Astrocyte (in vitro differentiated cells and primary cell): ENCODE data around the gene GRK5.
"Not testable (repeated sequence)": the region's sequence is repeated elsewhere in the genome, so short reads cannot be mapped to it uniquely, and the experiment has no call there.

Experiments
- EZH2 ChIP-seq: IDR thresholded peaks from 2 replicates; pipeline ENCODE4 v1.6.1; 2012; ENCODE audit warnings: mild to moderate bottlenecking, low read length, inconsistent platforms; ENCODE audit not compliant: insufficient read depth
- TF ChIP-seq, protein P1 (sequence below): IDR thresholded peaks from 2 replicates; pipeline ENCODE4 v1.5.1; 2011; ENCODE audit warnings: low read depth, mild to moderate bottlenecking, inconsistent platforms, low read length, moderate library complexity; ENCODE audit not compliant: insufficient read depth

DNA sequence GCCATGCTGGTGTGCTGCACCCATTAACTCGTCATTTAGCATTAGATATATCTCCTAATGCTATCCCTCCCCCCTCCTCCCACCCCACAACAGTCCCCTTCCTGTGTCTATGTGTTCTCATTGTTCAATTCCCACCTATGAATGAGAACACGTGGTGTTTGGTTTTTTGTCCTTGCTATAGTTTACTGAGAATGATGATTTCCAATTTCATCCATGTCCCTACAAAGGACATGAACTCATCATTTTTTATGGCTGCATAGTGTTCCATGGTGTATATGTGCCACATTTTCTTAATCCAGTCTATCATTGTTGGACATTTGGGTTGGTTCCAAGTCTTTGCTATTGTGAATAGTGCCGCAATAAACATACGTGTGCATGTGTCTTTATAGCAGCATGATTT, 68.8 kb downstream of the GRK5 start:
- TF ChIP-seq, protein P1, sequence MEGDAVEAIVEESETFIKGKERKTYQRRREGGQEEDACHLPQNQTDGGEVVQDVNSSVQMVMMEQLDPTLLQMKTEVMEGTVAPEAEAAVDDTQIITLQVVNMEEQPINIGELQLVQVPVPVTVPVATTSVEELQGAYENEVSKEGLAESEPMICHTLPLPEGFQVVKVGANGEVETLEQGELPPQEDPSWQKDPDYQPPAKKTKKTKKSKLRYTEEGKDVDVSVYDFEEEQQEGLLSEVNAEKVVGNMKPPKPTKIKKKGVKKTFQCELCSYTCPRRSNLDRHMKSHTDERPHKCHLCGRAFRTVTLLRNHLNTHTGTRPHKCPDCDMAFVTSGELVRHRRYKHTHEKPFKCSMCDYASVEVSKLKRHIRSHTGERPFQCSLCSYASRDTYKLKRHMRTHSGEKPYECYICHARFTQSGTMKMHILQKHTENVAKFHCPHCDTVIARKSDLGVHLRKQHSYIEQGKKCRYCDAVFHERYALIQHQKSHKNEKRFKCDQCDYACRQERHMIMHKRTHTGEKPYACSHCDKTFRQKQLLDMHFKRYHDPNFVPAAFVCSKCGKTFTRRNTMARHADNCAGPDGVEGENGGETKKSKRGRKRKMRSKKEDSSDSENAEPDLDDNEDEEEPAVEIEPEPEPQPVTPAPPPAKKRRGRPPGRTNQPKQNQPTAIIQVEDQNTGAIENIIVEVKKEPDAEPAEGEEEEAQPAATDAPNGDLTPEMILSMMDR = not testable (repeated sequence)
- TF ChIP-seq EZH2 = not testable (repeated sequence)
